Neural crest cell (in vitro differentiated cells): ENCODE measurements around the gene MAPK10. TPM values are rescaled to one million over a fixed set of nuclear protein-coding genes. Genes with fewer than 3 reads are reported as not detected.

Experiments used
- DNase-seq: peaks from one replicate; pipeline ENCODE4 v3.0.0; 2021; ENCODE audit warnings: low read depth, mixed read lengths, low spot score
- H3K27ac Mint-ChIP-seq: one replicate; pipeline ENCODE4 v1.8.0; 2021; ENCODE audit warnings: mild to moderate bottlenecking, mixed read lengths; ENCODE audit not compliant: unreplicated experiment
- H3K27me3 Mint-ChIP-seq: 2 replicates; pipeline ENCODE4 v1.8.0; 2021; ENCODE audit warnings: low read depth, mild to moderate bottlenecking, mixed read lengths
- H3K36me3 Mint-ChIP-seq: 2 replicates; pipeline ENCODE4 v1.8.0; 2021; ENCODE audit warnings: low read depth, mild to moderate bottlenecking, mixed read lengths
- H3K4me1 Mint-ChIP-seq: 2 replicates; pipeline ENCODE4 v1.8.0; 2021; ENCODE audit warnings: mixed read lengths
- H3K4me3 Mint-ChIP-seq: one replicate; pipeline ENCODE4 v1.8.0; 2021; ENCODE audit warnings: mild to moderate bottlenecking, mixed read lengths
- H3K9me3 Mint-ChIP-seq: 2 replicates; pipeline ENCODE4 v1.8.0; 2021; ENCODE audit warnings: mixed read lengths
- CTCF ChIP-seq: fragments of 200-600 bp; sonication (generic); conservative IDR thresholded peaks from 2 replicates; pipeline ENCODE4 v1.5.0; 2021; ENCODE audit warnings: antibody characterized with exemption, mild to moderate bottlenecking
- total RNA-seq: library from RNA; stranded (reverse); gene quantifications from 2 replicates; pipeline ENCODE4 v1.2.1, GENCODE V29; 2021

Gene MAPK10
- total RNA-seq, 1 donor from 2014 or later, result 62.2 TPM

- H3K27me3 Mint-ChIP-seq, result no peaks in the 10 kb centered on the region
- no peak for TF ChIP-seq CTCF
- H3K36me3 Mint-ChIP-seq, result no peaks in the 10 kb centered on the region
- no peak for DNase-seq
- no peak overlapping the region for H3K27ac Mint-ChIP-seq
- H3K9me3 Mint-ChIP-seq, result peaks cover 2% of the 10 kb centered on the region
- H3K4me3 Mint-ChIP-seq, result no peak overlapping the region
- peaks cover 9% of the 10 kb centered on the region for H3K4me1 Mint-ChIP-seq
Measured at GRCh38 chr4:86283371-86283770, 76.5 kb downstream of the MAPK10 start.

- H3K9me3 Mint-ChIP-seq, result peaks cover 2% of the 10 kb centered on the region
- peaks cover 9% of the 10 kb centered on the region for H3K4me1 Mint-ChIP-seq
- no peak for TF ChIP-seq CTCF
Measured at GRCh38 chr4:86280246-86280645, 79.6 kb downstream of the MAPK10 start.

GRCh38 chr4:86279293-86279960 lies 80.4 kb downstream of the MAPK10 start:
- no peak for DNase-seq
- Mint-ChIP-seq H3K4me3 (no peak overlapping the region), H3K4me1 (peaks cover 13% of the 10 kb centered on the region), H3K27me3 (no peaks in the 10 kb centered on the region), H3K36me3 (no peaks in the 10 kb centered on the region), H3K27ac (no peak overlapping the region), H3K9me3 (peaks cover 2% of the 10 kb centered on the region)
- no peak for TF ChIP-seq CTCF

More at GRCh38 chr4:86280246-86280645, 79.6 kb downstream of the MAPK10 start:
- Mint-ChIP-seq H3K36me3 (no peaks in the 10 kb centered on the region), H3K4me3 (no peak overlapping the region), H3K27me3 (no peaks in the 10 kb centered on the region), H3K27ac (no peak overlapping the region)
- no peak for DNase-seq

- Mint-ChIP-seq H3K9me3 (peaks cover 2% of the 10 kb centered on the region), H3K4me1 (peaks cover 14% of the 10 kb centered on the region), H3K36me3 (no peaks in the 10 kb centered on the region), H3K27me3 (no peaks in the 10 kb centered on the region), H3K4me3 (no peak overlapping the region), H3K27ac (no peak overlapping the region)
- DNase-seq, result no peak
- TF ChIP-seq CTCF, result no peak
Measured at GRCh38 chr4:86278126-86278525, 81.7 kb downstream of the MAPK10 start.

GRCh38 chr4:86274642-86275041 lies 85.2 kb downstream of the MAPK10 start:
- no peak for DNase-seq
- TF ChIP-seq CTCF, result no peak
- H3K9me3 Mint-ChIP-seq, result no peaks in the 10 kb centered on the region

More at GRCh38 chr4:86274642-86275041, 85.2 kb downstream of the MAPK10 start:
- Mint-ChIP-seq H3K27me3 (no peaks in the 10 kb centered on the region), H3K4me1 (peaks cover 5% of the 10 kb centered on the region), H3K4me3 (no peak overlapping the region), H3K27ac (no peak overlapping the region), H3K36me3 (no peaks in the 10 kb centered on the region)
